Neural progenitor cell (in vitro differentiated cells): ENCODE data around the gene SLC38A1.

Experiments
- CTCF ChIP-seq: fragments of 200-600 bp; sonication (generic); IDR thresholded peaks from 2 replicates; pipeline ENCODE4 v1.5.1; 2017; ENCODE audit warnings: antibody characterized with exemption, mild to moderate bottlenecking
- EZH2 ChIP-seq: fragments of 200-600 bp; sonication (generic); IDR thresholded peaks from 2 replicates; pipeline ENCODE4 v1.6.1; 2017; ENCODE audit warnings: antibody characterized with exemption, mild to moderate bottlenecking, moderate library complexity
- EZH2phosphoT487 ChIP-seq: fragments of 200-600 bp; sonication (generic); IDR thresholded peaks from 2 replicates; pipeline ENCODE4 v1.6.1; 2017; ENCODE audit warnings: antibody characterized with exemption

- TF ChIP-seq CTCF (no peak), EZH2 (no peak), EZH2phosphoT487 (no peak)
Measured at GRCh38 chr12:46183112-46183511, 85.7 kb downstream of the SLC38A1 start.
